Astrocyte (in vitro differentiated cells and primary cell): ENCODE results near the gene FBLN2. TPM values are rescaled to one million over a fixed set of nuclear protein-coding genes. Genes with fewer than 3 reads are reported as not detected.

Source experiments
- DNase-seq: peaks from one replicate; pipeline ENCODE4 v3.0.0-alpha.2; 2010; ENCODE audit warnings: low read depth
- FAIRE-seq: peaks from 2 replicates; lab custom pipeline; 2011; peaks lifted over from hg19 to GRCh38; lab: Jason Lieb, UNC
- H2AFZ ChIP-seq: 2 replicates; pipeline ENCODE4 v1.6.0; 2012; ENCODE audit warnings: low read depth, low read length, inconsistent platforms
- H3K27ac ChIP-seq: 2 replicates; pipeline ENCODE4 v1.5.1; 2011; ENCODE audit warnings: low read depth, low read length, inconsistent platforms
- H3K27me3 ChIP-seq: 2 replicates; pipeline ENCODE4 v1.6.0; 2011; ENCODE audit warnings: low read length, inconsistent platforms; ENCODE audit not compliant: insufficient read depth
- H3K36me3 ChIP-seq: 2 replicates; pipeline ENCODE4 v1.5.1; 2011; ENCODE audit warnings: low read length, inconsistent platforms; ENCODE audit not compliant: insufficient read depth
- H3K4me1 ChIP-seq: 2 replicates; pipeline ENCODE4 v1.5.1; 2011; ENCODE audit warnings: low read length, inconsistent platforms; ENCODE audit not compliant: insufficient read depth
- H3K4me2 ChIP-seq: 2 replicates; pipeline ENCODE4 v1.6.0; 2012; ENCODE audit warnings: low read length, inconsistent platforms
- H3K4me3 ChIP-seq: 2 replicates; pipeline ENCODE4 v1.5.1; 2011; ENCODE audit warnings: low read depth, mild to moderate bottlenecking, low read length, inconsistent platforms; ENCODE audit not compliant: insufficient read depth
- H3K79me2 ChIP-seq: 2 replicates; pipeline ENCODE4 v1.6.0; 2012; ENCODE audit warnings: mild to moderate bottlenecking, low read length, inconsistent platforms; ENCODE audit not compliant: insufficient read depth
- H3K9ac ChIP-seq: 2 replicates; pipeline ENCODE4 v1.6.0; 2012; ENCODE audit warnings: mild to moderate bottlenecking, low read length, inconsistent platforms
- H3K9me3 ChIP-seq: 2 replicates; pipeline ENCODE4 v1.5.1; 2012; ENCODE audit warnings: low read depth, mild to moderate bottlenecking, low read length, inconsistent platforms; ENCODE audit not compliant: insufficient read depth
- H4K20me1 ChIP-seq: 2 replicates; pipeline ENCODE4 v1.6.0; 2012; ENCODE audit warnings: low read length, inconsistent platforms; ENCODE audit not compliant: insufficient read depth
- H3K27ac Mint-ChIP-seq: one replicate; pipeline ENCODE4 v1.8.0; 2021; ENCODE audit warnings: mild to moderate bottlenecking, mixed read lengths; ENCODE audit not compliant: unreplicated experiment
- H3K27me3 Mint-ChIP-seq: one replicate; pipeline ENCODE4 v1.8.0; 2021; ENCODE audit warnings: low read depth, mixed read lengths; ENCODE audit not compliant: unreplicated experiment
- H3K36me3 Mint-ChIP-seq: one replicate; pipeline ENCODE4 v1.8.0; 2021; ENCODE audit warnings: low read depth, mixed read lengths; ENCODE audit not compliant: unreplicated experiment
- H3K4me1 Mint-ChIP-seq: one replicate; pipeline ENCODE4 v1.8.0; 2021; ENCODE audit warnings: low read depth, mixed read lengths; ENCODE audit not compliant: unreplicated experiment
- H3K4me3 Mint-ChIP-seq: one replicate; pipeline ENCODE4 v1.8.0; 2021; ENCODE audit warnings: mild to moderate bottlenecking, moderate library complexity, mixed read lengths; ENCODE audit not compliant: unreplicated experiment
- H3K9me3 Mint-ChIP-seq: one replicate; pipeline ENCODE4 v1.8.0; 2021; ENCODE audit warnings: mild to moderate bottlenecking, mixed read lengths; ENCODE audit not compliant: unreplicated experiment
- CTCF ChIP-seq: IDR thresholded peaks from 2 replicates; pipeline ENCODE4 v1.5.1; 2011; ENCODE audit warnings: low read depth, mild to moderate bottlenecking, inconsistent platforms, low read length, moderate library complexity; ENCODE audit not compliant: insufficient read depth
- EZH2 ChIP-seq: IDR thresholded peaks from 2 replicates; pipeline ENCODE4 v1.6.1; 2012; ENCODE audit warnings: mild to moderate bottlenecking, low read length, inconsistent platforms; ENCODE audit not compliant: insufficient read depth
- total RNA-seq: library from RNA; stranded (reverse); gene quantifications from 2 replicates; pipeline ENCODE4 v1.2.1, GENCODE V29; 2021

Gene FBLN2
- total RNA-seq, 1 donor from 2014 or later: 36.6 TPM

GRCh38 chr3:13532085-13532484, 16.8 kb upstream of the FBLN2 start:
- Histone ChIP-seq H3K36me3 (no peaks in the 10 kb centered on the region), H3K4me3 (no peak overlapping the region), H3K9ac (no peak overlapping the region), H3K79me2 (no peaks in the 10 kb centered on the region), H3K4me2 (no peak overlapping the region), H4K20me1 (no peaks in the 10 kb centered on the region), H3K27ac (no peak overlapping the region), H2AFZ (no peak overlapping the region), H3K27me3 (peaks cover 7% of the 10 kb centered on the region), H3K4me1 (peaks cover 10% of the 10 kb centered on the region), H3K9me3 (no peaks in the 10 kb centered on the region)
- Mint-ChIP-seq H3K4me1 (no peaks in the 10 kb centered on the region), H3K36me3 (peaks cover 3% of the 10 kb centered on the region), H3K4me3 (no peak overlapping the region), H3K9me3 (no peaks in the 10 kb centered on the region), H3K27ac (no peak overlapping the region), H3K27me3 (peaks cover 40% of the 10 kb centered on the region)
- DNase-seq (no peak), FAIRE-seq (no peak)
- TF ChIP-seq EZH2 (no peak), CTCF (no peak)

- Histone ChIP-seq H3K79me2 (no peaks in the 10 kb centered on the region), H3K27me3 (peaks cover 7% of the 10 kb centered on the region), H3K4me2 (no peak overlapping the region), H2AFZ (no peak overlapping the region), H3K9ac (no peak overlapping the region), H3K9me3 (no peaks in the 10 kb centered on the region), H4K20me1 (no peaks in the 10 kb centered on the region), H3K27ac (no peak overlapping the region), H3K36me3 (no peaks in the 10 kb centered on the region), H3K4me1 (peaks cover 16% of the 10 kb centered on the region), H3K4me3 (no peak overlapping the region)
- FAIRE-seq: no peak
- H3K27me3 Mint-ChIP-seq: peaks cover 40% of the 10 kb centered on the region
- peaks cover 3% of the 10 kb centered on the region for H3K36me3 Mint-ChIP-seq
- no peaks in the 10 kb centered on the region for H3K9me3 Mint-ChIP-seq
- H3K4me3 Mint-ChIP-seq: no peak overlapping the region
- no peak for TF ChIP-seq EZH2
- no peak for DNase-seq
- H3K27ac Mint-ChIP-seq: no peak overlapping the region
- no peaks in the 10 kb centered on the region for H3K4me1 Mint-ChIP-seq
Observed at GRCh38 chr3:13532631-13533030, 16.3 kb upstream of the FBLN2 start.

GRCh38 chr3:13533885-13534301, 15.0 kb upstream of the FBLN2 start:
- Histone ChIP-seq H3K27me3 (peaks cover 7% of the 10 kb centered on the region), H3K79me2 (no peaks in the 10 kb centered on the region), H3K4me1 (peaks cover 27% of the 10 kb centered on the region), H3K9ac (no peak overlapping the region), H4K20me1 (no peaks in the 10 kb centered on the region), H3K27ac (no peak overlapping the region), H3K4me2 (no peak overlapping the region), H3K36me3 (no peaks in the 10 kb centered on the region), H3K9me3 (no peaks in the 10 kb centered on the region), H2AFZ (no peak overlapping the region), H3K4me3 (no peak overlapping the region)
- H3K9me3 Mint-ChIP-seq: no peaks in the 10 kb centered on the region
- H3K36me3 Mint-ChIP-seq: peaks cover 4% of the 10 kb centered on the region
- TF ChIP-seq CTCF (no peak), EZH2 (no peak)
- DNase-seq (no peak), FAIRE-seq (no peak)
- H3K27ac Mint-ChIP-seq: no peak overlapping the region
- H3K4me3 Mint-ChIP-seq: no peak overlapping the region
- H3K27me3 Mint-ChIP-seq: peaks cover 37% of the 10 kb centered on the region
- peaks cover 8% of the 10 kb centered on the region for H3K4me1 Mint-ChIP-seq
